Gastrocnemius medialis (tissue), 4 donors: Measurements from ENCODE around the gene MICU1. TPM values are rescaled to one million over a fixed set of nuclear protein-coding genes. Genes with fewer than 3 reads are reported as not detected.
A peak's percentile ranks its signal among the peaks of the same experiment; 100 is the strongest.

Source experiments
- ATAC-seq, 2 donors: fragments of 150-250 bp; one replicate each; pipeline ENCODE4 v1.9.1; 2016
- DNase-seq, 2 donors: peaks; one replicate each; pipeline ENCODE4 v3.0.0-alpha.2; 2019
- H3K27ac ChIP-seq, 4 donors: fragments of 200-600 bp; sonication (generic); 1 replicate in 1 of 4; 2 replicates in 3 of 4; pipeline ENCODE4 v1.5.1; 2016 to 2018; ENCODE audit warnings: mild to moderate bottlenecking in 2 of 4, moderate library complexity in 1 of 4
- H3K27me3 ChIP-seq, 3 donors: fragments of 200-600 bp; sonication (generic) in 2 of 3; 1 replicate in 1 of 3; 2 replicates in 2 of 3; pipeline versions ENCODE4 v1.5.1 to v1.6.0; 2016 to 2019; ENCODE audit warnings: mild to moderate bottlenecking in 1 of 3, moderate library complexity in 1 of 3
- H3K36me3 ChIP-seq, 2 donors: fragments of 200-600 bp; sonication (generic) in 1 of 2; one replicate each; pipeline ENCODE4 v1.5.1; 2017 to 2018
- H3K4me1 ChIP-seq, 2 donors: fragments of 200-600 bp; sonication (generic) in 1 of 2; one replicate each; pipeline ENCODE4 v1.5.1; 2016 to 2017; ENCODE audit warnings: mild to moderate bottlenecking in 2 of 2
- H3K4me3 ChIP-seq, 4 donors: fragments of 200-600 bp; sonication (generic) in 3 of 4; 1 replicate in 1 of 4; 2 replicates in 3 of 4; pipeline ENCODE4 v1.5.1; 2016 to 2019; ENCODE audit warnings: mild to moderate bottlenecking in 2 of 4
- H3K9me3 ChIP-seq, 3 donors: fragments of 200-600 bp; sonication (generic) in 2 of 3; 1 replicate in 1 of 3; 2 replicates in 2 of 3; pipeline ENCODE4 v1.5.1; 2016 to 2019
- POLR2A ChIP-seq, 2 donors: fragments of 450-650 bp; IDR thresholded peaks; one replicate each; pipeline ENCODE4 v1.6.1; 2017; ENCODE audit warnings: antibody characterized with exemption in 2 of 2, mild to moderate bottlenecking in 2 of 2, moderate library complexity in 2 of 2
- in situ Hi-C, 4 donors: fragments of 200-750 bp; cut with MboI; loops; one replicate each; pipeline versions ENCODE4 v1.15.0 to v1.8.0; 2017; ENCODE audit warnings: low sequenced_read_pairs in 4 of 4
- intact Hi-C: fragments of 100-400 bp; cut with DNase I; formaldehyde crosslinking; loops from one replicate; pipeline ENCODE4 v1.15.1; 2023; ENCODE audit warnings: low total_unique reads
- total RNA-seq, 4 donors: library from RNA; depleted of rRNA; stranded (reverse); fragments of >200 nt; gene quantifications; one replicate each; pipeline versions ENCODE4 v1.1.0 to v1.2.3, GENCODE V29; 2016
- TF ChIP-seq, protein P1 (sequence below), 5 experiments: fragments of 450-650 bp in 3 of 5; fragments of 200-600 bp in 2 of 5; sonication (generic) in 2 of 5; IDR thresholded peaks in 4 of 5; conservative IDR thresholded peaks in 1 of 5; 1 replicate in 4 of 5; 2 replicates in 1 of 5; pipeline ENCODE4 v1.5.1; 2016 to 2019; ENCODE audit warnings: antibody characterized with exemption in 5 of 5, mild to moderate bottlenecking in 3 of 5, moderate library complexity in 3 of 5

Gene MICU1
- total RNA-seq, 4 donors from 2014 or later: 42.7 to 62.2 (median 51.9) TPM

DNA sequence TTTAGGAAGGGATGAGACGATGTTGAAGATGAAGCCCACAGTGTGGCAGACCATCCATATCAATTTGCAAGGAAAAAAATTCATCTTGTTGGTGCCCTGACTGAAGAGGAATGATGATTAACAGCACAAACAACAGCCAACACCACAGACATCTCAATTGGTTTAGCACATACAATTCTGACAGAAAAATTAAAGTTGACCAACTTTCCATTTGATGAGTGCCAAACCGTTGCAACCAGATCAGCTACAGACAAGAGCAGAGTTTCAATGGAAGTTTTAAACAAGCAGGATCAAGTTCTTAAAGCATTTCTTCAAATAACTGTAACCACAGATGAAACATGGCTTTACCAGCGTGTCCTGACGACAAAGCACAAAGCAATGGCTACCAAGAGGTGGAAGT lies 138.8 kb downstream of the MICU1 start:
- Histone ChIP-seq H3K9me3 (no peaks in the 10 kb centered on the region), H3K36me3 (no peaks in the 10 kb centered on the region), H3K27me3 (no peaks in the 10 kb centered on the region), H3K4me1 (no peaks in the 10 kb centered on the region), H3K27ac (no peak overlapping the region), H3K4me3 (no peak overlapping the region)
- no peak for DNase-seq
- no peak for ATAC-seq
- TF ChIP-seq POLR2A (IDR thresholded peaks at IDR 0.05): no peak
- TF ChIP-seq, protein P1, sequence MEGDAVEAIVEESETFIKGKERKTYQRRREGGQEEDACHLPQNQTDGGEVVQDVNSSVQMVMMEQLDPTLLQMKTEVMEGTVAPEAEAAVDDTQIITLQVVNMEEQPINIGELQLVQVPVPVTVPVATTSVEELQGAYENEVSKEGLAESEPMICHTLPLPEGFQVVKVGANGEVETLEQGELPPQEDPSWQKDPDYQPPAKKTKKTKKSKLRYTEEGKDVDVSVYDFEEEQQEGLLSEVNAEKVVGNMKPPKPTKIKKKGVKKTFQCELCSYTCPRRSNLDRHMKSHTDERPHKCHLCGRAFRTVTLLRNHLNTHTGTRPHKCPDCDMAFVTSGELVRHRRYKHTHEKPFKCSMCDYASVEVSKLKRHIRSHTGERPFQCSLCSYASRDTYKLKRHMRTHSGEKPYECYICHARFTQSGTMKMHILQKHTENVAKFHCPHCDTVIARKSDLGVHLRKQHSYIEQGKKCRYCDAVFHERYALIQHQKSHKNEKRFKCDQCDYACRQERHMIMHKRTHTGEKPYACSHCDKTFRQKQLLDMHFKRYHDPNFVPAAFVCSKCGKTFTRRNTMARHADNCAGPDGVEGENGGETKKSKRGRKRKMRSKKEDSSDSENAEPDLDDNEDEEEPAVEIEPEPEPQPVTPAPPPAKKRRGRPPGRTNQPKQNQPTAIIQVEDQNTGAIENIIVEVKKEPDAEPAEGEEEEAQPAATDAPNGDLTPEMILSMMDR (IDR thresholded peaks at IDR 0.05 in 4 of 5, conservative IDR thresholded peaks at IDR 0.05 in 1 of 5): no peak
- intact Hi-C loops: no loop called here
- in situ Hi-C loops: no loop called here

DNA sequence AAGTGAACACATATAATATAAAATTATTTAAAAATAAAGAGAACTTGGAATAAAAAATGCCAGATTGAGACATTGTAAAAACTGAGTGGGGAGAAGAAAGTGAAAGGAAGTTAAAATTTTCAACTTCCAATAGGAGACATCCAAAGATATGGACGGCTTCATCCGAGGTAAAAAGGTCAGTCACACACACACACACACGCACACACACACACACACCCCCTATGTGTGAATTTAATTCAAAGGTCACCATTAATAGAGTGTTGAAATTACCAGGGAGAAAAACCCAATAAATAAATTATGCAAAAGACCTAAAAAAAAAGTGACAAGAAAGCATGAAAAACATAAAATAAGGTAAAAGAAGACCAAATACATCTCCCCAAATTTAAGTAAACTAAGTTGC lies 140.2 kb downstream of the MICU1 start:
- no peak for TF ChIP-seq POLR2A (IDR thresholded peaks at IDR 0.05)
- TF ChIP-seq, protein P1 (IDR thresholded peaks at IDR 0.05 in 4 of 5, conservative IDR thresholded peaks at IDR 0.05 in 1 of 5): no peak
- H3K36me3 ChIP-seq: no peaks in the 10 kb centered on the region
- H3K27me3 ChIP-seq: no peaks in the 10 kb centered on the region
- intact Hi-C loops (no loop called here), in situ Hi-C loops (no loop called here)
- no peak for ATAC-seq
- no peak overlapping the region for H3K27ac ChIP-seq
- no peaks in the 10 kb centered on the region for H3K4me1 ChIP-seq
- no peak overlapping the region for H3K4me3 ChIP-seq
- H3K9me3 ChIP-seq: no peaks in the 10 kb centered on the region
- DNase-seq: no peak

DNA sequence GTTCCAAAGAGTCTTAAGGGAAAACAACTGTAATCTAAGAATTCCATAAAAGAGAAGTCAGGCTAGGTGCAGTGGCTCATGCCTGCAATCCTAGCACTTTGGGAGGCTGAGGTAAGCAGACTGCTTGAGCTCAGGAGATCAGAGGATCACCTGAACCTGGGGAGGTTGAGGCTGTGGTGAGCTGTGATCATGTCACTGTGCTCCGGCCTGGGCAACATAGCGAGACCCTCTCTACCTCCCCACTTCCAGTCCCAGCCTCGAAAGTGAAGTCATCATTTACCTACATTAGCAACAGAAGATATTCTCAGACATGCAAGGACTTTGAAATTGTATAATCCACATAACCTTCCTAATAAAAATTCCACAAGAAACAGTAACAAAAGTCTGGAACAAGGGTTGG lies 141.4 kb downstream of the MICU1 start:
- no peaks in the 10 kb centered on the region for H3K4me1 ChIP-seq
- in situ Hi-C loops: no loop called here
- no peak overlapping the region for H3K27ac ChIP-seq
- no peak for TF ChIP-seq POLR2A (IDR thresholded peaks at IDR 0.05)
- TF ChIP-seq, protein P1 (IDR thresholded peaks at IDR 0.05 in 4 of 5, conservative IDR thresholded peaks at IDR 0.05 in 1 of 5): no peak
- intact Hi-C loops: no loop called here
- no peak overlapping the region for H3K4me3 ChIP-seq
- peaks cover 0 to 3% of the 10 kb centered on the region in 2 donors for H3K36me3 ChIP-seq
- no peaks in the 10 kb centered on the region for H3K27me3 ChIP-seq
- ATAC-seq (no peak), DNase-seq (no peak)
- H3K9me3 ChIP-seq: no peaks in the 10 kb centered on the region

DNA sequence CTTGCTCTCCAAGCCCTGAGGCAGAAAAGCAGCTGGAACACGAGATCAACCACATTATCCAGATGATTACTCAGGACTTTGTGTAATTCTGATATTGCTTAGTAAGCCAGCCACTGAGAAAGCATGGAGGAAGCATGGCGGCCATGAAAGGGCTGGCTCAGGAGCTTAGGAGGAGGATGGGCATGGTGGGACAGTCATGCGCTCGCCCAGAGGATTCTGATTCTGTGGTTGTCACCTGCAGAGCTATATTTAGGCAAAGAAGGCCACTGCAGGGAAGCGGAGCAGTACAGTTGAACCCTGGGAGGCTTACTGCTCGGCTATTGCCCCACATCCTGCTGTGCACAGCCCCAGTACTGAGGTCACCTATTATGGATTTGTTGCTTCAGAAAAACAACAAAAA lies 142.4 kb downstream of the MICU1 start:
- H3K27ac ChIP-seq: no peak overlapping the region
- intact Hi-C loops: no loop called here
- no peaks in the 10 kb centered on the region for H3K9me3 ChIP-seq
- peak in 1 of 2 donors; percentile 27 for ATAC-seq
- TF ChIP-seq POLR2A (IDR thresholded peaks at IDR 0.05): no peak
- TF ChIP-seq, protein P1 (IDR thresholded peaks at IDR 0.05 in 4 of 5, conservative IDR thresholded peaks at IDR 0.05 in 1 of 5): no peak
- peak; percentile 1 to 13 for DNase-seq
- in situ Hi-C loops: no loop called here
- H3K36me3 ChIP-seq: peaks cover 0 to 3% of the 10 kb centered on the region in 2 donors
- H3K27me3 ChIP-seq: no peaks in the 10 kb centered on the region
- H3K4me1 ChIP-seq: no peaks in the 10 kb centered on the region
- H3K4me3 ChIP-seq: no peak overlapping the region

DNA sequence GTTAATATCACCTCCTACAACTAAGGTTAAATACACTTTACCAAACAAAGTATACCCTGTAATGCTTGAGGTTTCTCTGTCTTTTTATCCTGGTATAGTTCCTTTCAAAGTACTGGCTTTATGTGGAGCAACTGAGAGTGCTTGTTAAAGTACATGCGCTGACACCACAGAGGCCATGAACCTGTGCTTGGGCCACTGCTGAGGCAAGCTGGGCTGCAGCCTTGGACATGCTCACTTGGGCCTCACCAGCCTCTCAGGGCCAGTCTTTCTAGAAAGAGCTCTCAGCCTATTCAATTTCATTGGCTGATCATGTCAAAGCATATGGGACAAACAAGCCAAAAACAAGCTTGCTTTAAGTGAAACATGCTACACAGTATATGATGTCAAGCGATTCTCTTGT lies 145.0 kb downstream of the MICU1 start:
- intact Hi-C loops: no loop called here
- no peak overlapping the region for H3K4me3 ChIP-seq
- no peaks in the 10 kb centered on the region for H3K27me3 ChIP-seq
- H3K36me3 ChIP-seq: peaks cover 0 to 17% of the 10 kb centered on the region in 2 donors
- DNase-seq (no peak), ATAC-seq (no peak)
- no peak overlapping the region for H3K27ac ChIP-seq
- no peaks in the 10 kb centered on the region for H3K9me3 ChIP-seq
- TF ChIP-seq, protein P1 (IDR thresholded peaks at IDR 0.05 in 4 of 5, conservative IDR thresholded peaks at IDR 0.05 in 1 of 5): no peak
- TF ChIP-seq POLR2A (IDR thresholded peaks at IDR 0.05): no peak
- in situ Hi-C loops: no loop called here
- no peaks in the 10 kb centered on the region for H3K4me1 ChIP-seq
